ENCODE measurements around the gene MAGED1.

MAGED1 gene

GRCh38 chrX:51892921-51893745 is at the start of gene MAGED1:
Gene MAGED1 (plus strand): TSS chrX:51893623. CDS start chrX:51894305, 682 bp downstream.
- DNase-seq = no peak

- DNase-seq = no peak
Measured at GRCh38 chrX:51847463-51847862, 46.0 kb upstream of the MAGED1 start.

GRCh38 chrX:51851507-51852085 is 41.8 kb upstream of the MAGED1 start:
- no peak for DNase-seq

- DNase-seq = no peak
Measured at GRCh38 chrX:51852096-51852495, 41.3 kb upstream of the MAGED1 start.

GRCh38 chrX:51852621-51853020 is 40.8 kb upstream of the MAGED1 start:
- DNase-seq = no peak

GRCh38 chrX:51853251-51853650 is 40.2 kb upstream of the MAGED1 start:
- no peak for DNase-seq

- DNase-seq = no peak
Measured at GRCh38 chrX:51855698-51856097, 37.7 kb upstream of the MAGED1 start.

GRCh38 chrX:51857159-51857733 is 36.2 kb upstream of the MAGED1 start:
- no peak for DNase-seq

- DNase-seq = no peak
Measured at GRCh38 chrX:51860679-51861078, 32.7 kb upstream of the MAGED1 start.

- DNase-seq = no peak
Measured at GRCh38 chrX:51862920-51863319, 30.5 kb upstream of the MAGED1 start.

GRCh38 chrX:51866210-51866609 is 27.2 kb upstream of the MAGED1 start:
- DNase-seq = no peak

GRCh38 chrX:51867626-51868025 is 25.8 kb upstream of the MAGED1 start:
- DNase-seq = no peak

- no peak for DNase-seq
Measured at GRCh38 chrX:51870354-51870753, 23.1 kb upstream of the MAGED1 start.

- no peak for DNase-seq
Measured at GRCh38 chrX:51874123-51874522, 19.3 kb upstream of the MAGED1 start.

- DNase-seq = no peak
Measured at GRCh38 chrX:51876441-51876840, 17.0 kb upstream of the MAGED1 start.

- no peak for DNase-seq
Measured at GRCh38 chrX:51878056-51878455, 15.4 kb upstream of the MAGED1 start.

- no peak for DNase-seq
Measured at GRCh38 chrX:51889851-51890250, 3.6 kb upstream of the MAGED1 start.

GRCh38 chrX:51891245-51891644 is 2.2 kb upstream of the MAGED1 start:
- DNase-seq = no peak

GRCh38 chrX:51891821-51892551 is 1.4 kb upstream of the MAGED1 start:
- no peak for DNase-seq

GRCh38 chrX:51893931-51894696 is 691 bp downstream of the MAGED1 start:
- DNase-seq = no peak

- no peak for DNase-seq
Measured at GRCh38 chrX:51894697-51895336, 1.4 kb downstream of the MAGED1 start.

- DNase-seq = no peak
Measured at GRCh38 chrX:51896626-51897025, 3.2 kb downstream of the MAGED1 start.
